Measurements from ENCODE around the gene TRMT10C.
"Not testable (repeated sequence)": the region's sequence is repeated elsewhere in the genome, so short reads cannot be mapped to it uniquely, and the experiment has no call there.

The TRMT10C gene

DNA sequence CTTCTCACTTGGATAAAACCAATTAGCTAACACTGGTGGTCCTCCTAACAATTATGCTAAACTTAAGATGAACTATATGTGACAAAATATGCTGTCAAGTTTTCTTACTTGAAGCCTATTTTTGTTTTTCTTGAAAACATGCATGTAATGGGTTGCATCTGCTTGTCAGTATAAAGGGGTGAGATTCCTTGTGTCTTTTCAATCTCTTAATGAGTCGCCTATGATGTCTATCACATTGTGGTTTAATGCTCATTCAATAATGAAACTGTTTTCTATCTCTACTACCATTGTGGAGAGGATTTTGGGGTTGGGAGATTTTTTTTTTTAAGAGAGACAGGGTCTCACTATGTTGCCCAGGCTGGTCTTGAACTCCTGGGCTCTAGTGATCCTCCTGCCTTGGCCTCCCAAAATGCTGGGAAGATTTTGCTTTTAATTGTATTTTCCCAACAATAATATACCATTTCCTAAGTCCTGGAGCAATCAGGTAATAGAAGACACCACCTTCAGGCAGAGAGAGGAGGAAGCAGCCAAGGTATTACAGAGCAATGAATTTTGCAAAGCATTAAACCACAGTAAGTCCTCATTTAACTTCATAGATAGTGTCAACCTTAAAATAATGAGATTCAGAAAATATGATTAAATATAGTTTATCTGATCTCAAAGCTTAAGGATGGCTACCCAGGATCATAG lies 17.4 kb upstream of the TRMT10C start:
- Histone ChIP-seq H3K4me1 (ENCODE audit: control extremely low read depth in 1 of 4, control insufficient read depth in 4 of 4, insufficient read depth in 4 of 4, low read length in 3 of 4) (peaks cover 0 to 12% (median 3%) of the 10 kb centered on the region in 4 experiments), H3K9me3 (ENCODE audit: control extremely low read depth in 1 of 5, control insufficient read depth in 4 of 5, insufficient read depth in 2 of 5, low read depth in 1 of 5, low read length in 4 of 5) (no peaks in the 10 kb centered on the region), H3K4me3 (ENCODE audit: control insufficient read depth in 1 of 7, extremely low read depth in 1 of 7, insufficient read depth in 4 of 7, low read depth in 2 of 7, low read length in 6 of 7) (no peak overlapping the region), H3K27ac (ENCODE audit: insufficient read depth in 1 of 2, low read depth in 1 of 2, low read length in 2 of 2, poor library complexity in 1 of 2, severe bottlenecking in 2 of 2) (no peak overlapping the region), H3K36me3 (ENCODE audit: control insufficient read depth in 4 of 4, insufficient read depth in 4 of 4, low read length in 3 of 4) (no peaks in the 10 kb centered on the region), H3K27me3 (replicated peaks in 2 of 5; ENCODE audit: control insufficient read depth in 4 of 5, insufficient read depth in 5 of 5, low read length in 4 of 5) (no peaks in the 10 kb centered on the region)
- CTCF ChIA-PET = interaction anchor here (1.0 to 1.7 kb wide), 3 partner anchors 10 to 23 kb away, joined by 4 to 6 read pairs (median 5); no protein-coding TSS in a partner anchor
- POLR2A ChIA-PET = no interaction called here
- no peak for DNase-seq
- no CpG with 5 or more reads among the region's 1 CpG for WGBS (ENCODE audit: insufficient coverage)

DNA sequence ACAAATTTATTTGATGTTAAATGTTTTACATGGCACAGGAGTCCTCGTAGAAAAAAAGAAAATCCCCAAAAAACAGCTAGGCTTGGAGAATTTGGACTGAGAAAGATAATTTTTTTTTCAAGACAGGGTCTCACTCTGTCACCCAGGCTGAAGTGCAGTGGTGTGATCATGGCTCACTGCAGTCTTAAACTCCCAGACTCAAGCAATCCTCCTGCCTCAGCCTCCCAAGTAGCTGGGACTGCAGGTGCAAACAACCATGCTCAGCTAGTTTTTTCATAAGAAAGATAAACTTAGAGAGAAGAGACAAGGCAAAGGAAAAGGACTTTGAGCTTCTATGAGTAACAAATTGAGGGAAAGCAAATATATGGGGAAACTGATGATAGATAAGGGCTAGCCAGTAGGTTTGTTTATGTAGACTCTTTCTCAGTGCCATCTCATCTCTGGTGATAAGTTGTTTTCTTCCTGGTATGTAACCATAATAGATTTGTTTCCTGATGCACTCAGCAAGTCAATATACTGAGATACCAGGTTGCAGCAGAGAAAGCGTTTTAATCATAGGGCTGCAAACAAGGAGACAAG lies 13.1 kb upstream of the TRMT10C start:
- H3K36me3 ChIP-seq (ENCODE audit: control insufficient read depth in 4 of 4, insufficient read depth in 4 of 4, low read length in 3 of 4) = no peaks in the 10 kb centered on the region
- ChIA-PET CTCF (no interaction called here), POLR2A (no interaction called here)
- no peak for DNase-seq
- no peaks in the 10 kb centered on the region for H3K9me3 ChIP-seq (ENCODE audit: control extremely low read depth in 1 of 5, control insufficient read depth in 4 of 5, insufficient read depth in 2 of 5, low read depth in 1 of 5, low read length in 4 of 5)
- H3K4me3 ChIP-seq (ENCODE audit: control insufficient read depth in 1 of 7, extremely low read depth in 1 of 7, insufficient read depth in 4 of 7, low read depth in 2 of 7, low read length in 6 of 7) = no peak overlapping the region
- no peaks in the 10 kb centered on the region for H3K27me3 ChIP-seq (replicated peaks in 2 of 5; ENCODE audit: control insufficient read depth in 4 of 5, insufficient read depth in 5 of 5, low read length in 4 of 5)
- WGBS (ENCODE audit: insufficient coverage) = 100% methylated on average over 1 of the region's 2 CpGs
- H3K27ac ChIP-seq (ENCODE audit: insufficient read depth in 1 of 2, low read depth in 1 of 2, low read length in 2 of 2, poor library complexity in 1 of 2, severe bottlenecking in 2 of 2) = no peak overlapping the region
- H3K4me1 ChIP-seq (ENCODE audit: control extremely low read depth in 1 of 4, control insufficient read depth in 4 of 4, insufficient read depth in 4 of 4, low read length in 3 of 4) = no peaks in the 10 kb centered on the region

DNA sequence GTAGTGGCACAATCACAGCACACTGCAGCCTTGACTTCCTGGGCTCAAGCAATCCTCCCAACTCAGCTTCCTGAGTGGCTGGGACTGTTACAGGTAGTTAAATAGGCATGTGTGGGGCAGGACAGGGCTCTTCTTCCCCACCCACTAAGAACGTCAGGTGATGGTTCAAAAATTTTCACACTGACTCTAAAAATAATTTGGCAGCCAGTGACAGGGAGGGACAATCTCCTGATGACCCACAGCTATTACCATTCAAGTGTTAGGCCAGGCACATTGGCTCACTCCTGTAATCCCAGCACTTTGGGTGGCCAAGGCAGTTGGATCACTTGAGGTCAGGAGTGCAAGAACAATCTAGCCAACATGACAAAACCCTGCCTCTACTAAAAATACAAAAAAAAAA lies 12.2 kb upstream of the TRMT10C start:
- ChIA-PET CTCF (no interaction called here), POLR2A (no interaction called here)
- H3K4me3 ChIP-seq (ENCODE audit: control insufficient read depth in 1 of 7, extremely low read depth in 1 of 7, insufficient read depth in 4 of 7, low read depth in 2 of 7, low read length in 6 of 7) = no peak overlapping the region
- no peaks in the 10 kb centered on the region for H3K9me3 ChIP-seq (ENCODE audit: control extremely low read depth in 1 of 5, control insufficient read depth in 4 of 5, insufficient read depth in 2 of 5, low read depth in 1 of 5, low read length in 4 of 5)
- no peaks in the 10 kb centered on the region for H3K27me3 ChIP-seq (replicated peaks in 2 of 5; ENCODE audit: control insufficient read depth in 4 of 5, insufficient read depth in 5 of 5, low read length in 4 of 5)
- no peaks in the 10 kb centered on the region for H3K36me3 ChIP-seq (ENCODE audit: control insufficient read depth in 4 of 4, insufficient read depth in 4 of 4, low read length in 3 of 4)
- H3K27ac ChIP-seq (ENCODE audit: insufficient read depth in 1 of 2, low read depth in 1 of 2, low read length in 2 of 2, poor library complexity in 1 of 2, severe bottlenecking in 2 of 2) = no peak overlapping the region
- no CpG with 5 or more reads among the region's 1 CpG for WGBS (ENCODE audit: insufficient coverage)
- no peak for DNase-seq
- H3K4me1 ChIP-seq (ENCODE audit: control extremely low read depth in 1 of 4, control insufficient read depth in 4 of 4, insufficient read depth in 4 of 4, low read length in 3 of 4) = no peaks in the 10 kb centered on the region

DNA sequence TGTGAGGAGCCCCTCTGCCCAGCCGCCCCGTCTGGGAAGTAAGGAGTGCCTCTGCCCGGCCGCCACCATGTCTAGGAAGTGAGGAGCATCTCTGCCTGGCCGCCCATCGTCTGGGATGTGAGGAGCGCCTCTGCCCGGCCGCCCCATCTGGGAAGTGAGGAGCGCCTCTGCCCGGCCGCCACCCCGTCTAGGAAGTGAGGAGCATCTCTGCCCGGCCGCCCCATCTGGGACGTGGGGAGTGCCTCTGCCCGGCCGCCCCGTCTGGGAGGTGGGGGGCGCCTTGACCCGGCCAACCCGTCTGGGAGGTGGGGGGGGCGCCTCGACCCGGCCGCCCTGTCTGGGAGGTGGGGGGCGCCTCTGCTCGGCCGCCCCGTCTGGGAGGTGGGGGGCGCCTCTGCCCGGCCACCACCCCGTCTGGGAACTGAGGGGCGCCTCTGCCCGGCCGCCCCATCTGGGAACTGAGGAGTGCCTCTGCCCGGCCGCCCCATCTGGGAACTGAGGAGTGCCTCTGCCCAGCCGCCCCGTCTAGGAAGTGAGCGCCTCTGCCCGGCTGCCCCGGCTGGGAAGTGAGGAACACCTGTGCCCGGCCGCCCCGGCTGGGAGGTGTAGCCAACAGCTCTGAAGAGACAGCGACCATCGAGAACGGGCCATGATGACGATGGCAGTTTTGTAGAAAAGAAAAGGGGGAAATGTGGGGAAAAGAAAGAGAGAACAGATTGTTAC lies 10.1 kb upstream of the TRMT10C start:
- H3K4me3 ChIP-seq (ENCODE audit: control insufficient read depth in 1 of 7, extremely low read depth in 1 of 7, insufficient read depth in 4 of 7, low read depth in 2 of 7, low read length in 6 of 7); POLR2A ChIA-PET; H3K36me3 ChIP-seq (ENCODE audit: control insufficient read depth in 4 of 4, insufficient read depth in 4 of 4, low read length in 3 of 4); H3K27me3 ChIP-seq (replicated peaks in 2 of 5; ENCODE audit: control insufficient read depth in 4 of 5, insufficient read depth in 5 of 5, low read length in 4 of 5); DNase-seq; CTCF ChIA-PET; H3K9me3 ChIP-seq (ENCODE audit: control extremely low read depth in 1 of 5, control insufficient read depth in 4 of 5, insufficient read depth in 2 of 5, low read depth in 1 of 5, low read length in 4 of 5); H3K27ac ChIP-seq (ENCODE audit: insufficient read depth in 1 of 2, low read depth in 1 of 2, low read length in 2 of 2, poor library complexity in 1 of 2, severe bottlenecking in 2 of 2); H3K4me1 ChIP-seq (ENCODE audit: control extremely low read depth in 1 of 4, control insufficient read depth in 4 of 4, insufficient read depth in 4 of 4, low read length in 3 of 4): not testable (repeated sequence)
- WGBS (ENCODE audit: insufficient coverage) = 98% methylated on average over 27 of the region's 50 CpGs

DNA sequence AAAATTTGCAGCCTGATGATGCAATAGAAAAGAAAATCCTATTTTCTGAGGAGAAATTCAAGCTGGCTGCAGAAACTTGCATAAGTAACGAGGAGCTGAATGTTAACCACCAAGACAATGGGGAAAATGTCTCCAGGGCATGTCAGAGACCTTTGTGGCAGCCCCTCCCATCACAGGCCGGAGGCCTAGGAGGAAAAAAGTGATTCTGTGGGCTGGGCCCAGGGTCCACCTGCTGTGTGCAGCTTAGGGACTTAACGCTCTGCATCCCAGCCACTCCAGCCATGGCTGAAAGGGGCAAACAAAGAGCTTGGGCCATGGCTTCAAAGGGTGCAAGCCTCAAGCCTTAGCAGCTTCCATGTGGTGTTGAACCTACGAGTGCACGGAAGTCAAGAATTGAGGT lies 8.3 kb upstream of the TRMT10C start:
- H3K36me3 ChIP-seq (ENCODE audit: control insufficient read depth in 4 of 4, insufficient read depth in 4 of 4, low read length in 3 of 4); H3K27me3 ChIP-seq (replicated peaks in 2 of 5; ENCODE audit: control insufficient read depth in 4 of 5, insufficient read depth in 5 of 5, low read length in 4 of 5); H3K9me3 ChIP-seq (ENCODE audit: control extremely low read depth in 1 of 5, control insufficient read depth in 4 of 5, insufficient read depth in 2 of 5, low read depth in 1 of 5, low read length in 4 of 5); CTCF ChIA-PET; DNase-seq; H3K27ac ChIP-seq (ENCODE audit: insufficient read depth in 1 of 2, low read depth in 1 of 2, low read length in 2 of 2, poor library complexity in 1 of 2, severe bottlenecking in 2 of 2); H3K4me1 ChIP-seq (ENCODE audit: control extremely low read depth in 1 of 4, control insufficient read depth in 4 of 4, insufficient read depth in 4 of 4, low read length in 3 of 4); H3K4me3 ChIP-seq (ENCODE audit: control insufficient read depth in 1 of 7, extremely low read depth in 1 of 7, insufficient read depth in 4 of 7, low read depth in 2 of 7, low read length in 6 of 7): not testable (repeated sequence)
- POLR2A ChIA-PET = interaction anchor here (0.6 to 0.7 kb wide), 2 partner anchors 131 to 647 kb away, joined by 3 read pairs; no protein-coding TSS in a partner anchor
- 91% methylated on average over 5 of the region's 5 CpGs for WGBS (ENCODE audit: insufficient coverage)

DNA sequence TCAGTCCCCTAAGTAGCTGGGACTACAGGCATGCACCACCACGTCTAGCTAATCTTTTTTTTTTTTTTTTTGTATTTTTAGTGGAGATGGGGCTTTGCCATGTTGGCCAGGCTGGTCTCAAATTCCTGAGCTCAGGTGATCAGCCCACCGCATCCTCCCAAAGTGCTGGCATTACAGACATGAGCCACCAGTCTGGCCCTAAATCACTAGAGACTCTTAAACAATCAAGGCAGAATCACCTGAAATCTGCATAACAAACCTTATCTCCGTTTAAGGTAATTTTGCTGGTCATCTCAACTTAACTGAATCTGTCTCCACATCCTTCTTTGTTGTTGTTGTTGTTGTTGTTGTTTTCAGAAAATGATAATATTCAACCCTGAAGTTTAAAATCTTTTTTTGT lies 5.6 kb upstream of the TRMT10C start:
- 100% methylated on average over 1 of the region's 3 CpGs for WGBS (ENCODE audit: insufficient coverage)
- CTCF ChIA-PET = interaction anchor here (2.4 kb wide), 1 partner anchor 36 kb away, joined by 7 read pairs; no protein-coding TSS in a partner anchor
- Histone ChIP-seq H3K4me1 (ENCODE audit: control extremely low read depth in 1 of 4, control insufficient read depth in 4 of 4, insufficient read depth in 4 of 4, low read length in 3 of 4) (peaks cover 0 to 3% (median 0%) of the 10 kb centered on the region in 4 experiments), H3K27ac (ENCODE audit: insufficient read depth in 1 of 2, low read depth in 1 of 2, low read length in 2 of 2, poor library complexity in 1 of 2, severe bottlenecking in 2 of 2) (no peak overlapping the region), H3K27me3 (replicated peaks in 2 of 5; ENCODE audit: control insufficient read depth in 4 of 5, insufficient read depth in 5 of 5, low read length in 4 of 5) (peaks cover 0 to 9% (median 0%) of the 10 kb centered on the region in 5 experiments), H3K4me3 (ENCODE audit: control insufficient read depth in 1 of 7, extremely low read depth in 1 of 7, insufficient read depth in 4 of 7, low read depth in 2 of 7, low read length in 6 of 7) (no peak overlapping the region), H3K36me3 (ENCODE audit: control insufficient read depth in 4 of 4, insufficient read depth in 4 of 4, low read length in 3 of 4) (no peaks in the 10 kb centered on the region), H3K9me3 (ENCODE audit: control extremely low read depth in 1 of 5, control insufficient read depth in 4 of 5, insufficient read depth in 2 of 5, low read depth in 1 of 5, low read length in 4 of 5) (peaks cover 0 to 1% (median 0%) of the 10 kb centered on the region in 5 experiments)
- DNase-seq = no peak
- POLR2A ChIA-PET = no interaction called here
